Brain microvascular endothelial cell (primary cell): ENCODE results near the gene PLCD3.

Source experiments
- DNase-seq: peaks from one replicate; pipeline ENCODE4 v3.0.0-alpha.2; 2020
- H3K27ac ChIP-seq: fragments of 250-450 bp; sonication (Bioruptor Pico); 2 replicates; pipeline ENCODE4 v1.5.1; 2020; ENCODE audit warnings: mild to moderate bottlenecking, moderate library complexity
- H3K27me3 ChIP-seq: fragments of 250-450 bp; sonication (Bioruptor Pico); replicated peaks from 2 replicates; pipeline ENCODE4 v1.5.1; 2020; ENCODE audit warnings: mild to moderate bottlenecking
- H3K36me3 ChIP-seq: fragments of 250-450 bp; sonication (Bioruptor Pico); replicated peaks from 2 replicates; pipeline ENCODE4 v1.5.1; 2020; ENCODE audit warnings: mild to moderate bottlenecking
- H3K4me3 ChIP-seq: 2 replicates; pipeline ENCODE4 v1.5.1; 2011; ENCODE audit warnings: low read depth, mild to moderate bottlenecking, control low read depth, low read length, moderate library complexity
- CTCF ChIP-seq: IDR thresholded peaks from 2 replicates; pipeline ENCODE4 v1.5.1; 2011; ENCODE audit warnings: low read depth, mild to moderate bottlenecking, moderate library complexity, low read length, control low read depth, inconsistent platforms; ENCODE audit errors: missing control alignments
- in situ Hi-C: cut with HindIII; loops from 2 replicates; pipeline ENCODE4 v1.10.0; 2017; ENCODE audit warnings: low sequenced_read_pairs, low pct_ligation_motif_present

Gene PLCD3

GRCh38 chr17:45132320-45132571, at the start of gene PLCD3:
TSS of gene PLCD3 (minus strand) at chr17:45132515. CDS start at chr17:45132410, 105 bp downstream.
- Histone ChIP-seq H3K4me3 (peak within 1 kb of the TSS; percentile 77), H3K27me3 (no peaks in the 10 kb centered on the region), H3K27ac (peak within 1 kb of the TSS; percentile 78), H3K36me3 (no peaks in the 10 kb centered on the region)
- TF ChIP-seq CTCF = no peak
- in situ Hi-C loops = no loop called here
- no peak for DNase-seq

GRCh38 chr17:45177563-45177962, 45.2 kb upstream of the PLCD3 start:
- in situ Hi-C loops = no loop called here
- Histone ChIP-seq H3K4me3 (no peak overlapping the region), H3K27me3 (no peaks in the 10 kb centered on the region), H3K36me3 (no peaks in the 10 kb centered on the region), H3K27ac (no peak overlapping the region)
- no peak for TF ChIP-seq CTCF
- no peak for DNase-seq

- no peak for TF ChIP-seq CTCF
- no peaks in the 10 kb centered on the region for H3K36me3 ChIP-seq
- no peak overlapping the region for H3K27ac ChIP-seq
- no peak overlapping the region for H3K4me3 ChIP-seq
- H3K27me3 ChIP-seq = no peaks in the 10 kb centered on the region
- in situ Hi-C loops = no loop called here
- DNase-seq = no peak
Measured at GRCh38 chr17:45175759-45176115, 43.4 kb upstream of the PLCD3 start.

- peak; percentile 16 for DNase-seq
- TF ChIP-seq CTCF = peak; percentile 34
- Histone ChIP-seq H3K27ac (no peak overlapping the region), H3K4me3 (peak overlapping the region; percentile 5), H3K36me3 (no peaks in the 10 kb centered on the region), H3K27me3 (no peaks in the 10 kb centered on the region)
- in situ Hi-C loops = no loop called here
Measured at GRCh38 chr17:45172541-45173286, 40.4 kb upstream of the PLCD3 start.

GRCh38 chr17:45172232-45172540, 39.9 kb upstream of the PLCD3 start:
- H3K36me3 ChIP-seq = no peaks in the 10 kb centered on the region
- no peak for TF ChIP-seq CTCF
- DNase-seq = no peak
- no peak overlapping the region for H3K27ac ChIP-seq
- H3K4me3 ChIP-seq = no peak overlapping the region
- no peaks in the 10 kb centered on the region for H3K27me3 ChIP-seq
- in situ Hi-C loops = no loop called here
